Ovary (tissue), 3 donors: ENCODE data around the gene BCAN.

ENCODE experiments used
- EP300 ChIP-seq: sonication (generic); formaldehyde crosslinking; IDR thresholded peaks from one replicate; pipeline ENCODE4 v1.6.1; 2017; ENCODE audit warnings: antibody characterized with exemption
- POLR2A ChIP-seq: fragments of 450-650 bp; IDR thresholded peaks from one replicate; pipeline ENCODE4 v1.6.1; 2017; ENCODE audit warnings: antibody characterized with exemption, mild to moderate bottlenecking, moderate library complexity
- TF ChIP-seq, protein P1 (sequence below), 3 donors: fragments of 450-650 bp in 2 of 3; fragments of 200-600 bp in 1 of 3; IDR thresholded peaks; one replicate each; pipeline versions ENCODE4 v1.5.1 to v1.8.0; 2016 to 2022; ENCODE audit warnings: antibody characterized with exemption in 3 of 3, mild to moderate bottlenecking in 1 of 3
- donor health status: DM: no; HTN: no; CAD: no.

DNA sequence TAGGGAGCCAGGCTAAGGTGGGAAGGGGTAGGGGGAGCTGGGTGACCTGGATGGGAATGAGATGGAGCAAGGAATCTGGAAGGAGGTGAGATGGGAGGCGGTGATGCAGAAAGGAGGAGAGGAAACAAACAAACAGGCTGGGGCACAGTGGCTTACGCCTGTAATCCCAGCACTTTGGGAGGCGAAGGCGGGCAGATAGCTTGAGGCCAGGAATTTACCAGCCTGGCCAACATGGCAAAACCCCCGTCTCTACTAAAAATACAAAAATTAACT is 52.7 kb downstream of the BCAN start:
- TF ChIP-seq POLR2A (no peak), EP300 (no peak)
- TF ChIP-seq, protein P1, sequence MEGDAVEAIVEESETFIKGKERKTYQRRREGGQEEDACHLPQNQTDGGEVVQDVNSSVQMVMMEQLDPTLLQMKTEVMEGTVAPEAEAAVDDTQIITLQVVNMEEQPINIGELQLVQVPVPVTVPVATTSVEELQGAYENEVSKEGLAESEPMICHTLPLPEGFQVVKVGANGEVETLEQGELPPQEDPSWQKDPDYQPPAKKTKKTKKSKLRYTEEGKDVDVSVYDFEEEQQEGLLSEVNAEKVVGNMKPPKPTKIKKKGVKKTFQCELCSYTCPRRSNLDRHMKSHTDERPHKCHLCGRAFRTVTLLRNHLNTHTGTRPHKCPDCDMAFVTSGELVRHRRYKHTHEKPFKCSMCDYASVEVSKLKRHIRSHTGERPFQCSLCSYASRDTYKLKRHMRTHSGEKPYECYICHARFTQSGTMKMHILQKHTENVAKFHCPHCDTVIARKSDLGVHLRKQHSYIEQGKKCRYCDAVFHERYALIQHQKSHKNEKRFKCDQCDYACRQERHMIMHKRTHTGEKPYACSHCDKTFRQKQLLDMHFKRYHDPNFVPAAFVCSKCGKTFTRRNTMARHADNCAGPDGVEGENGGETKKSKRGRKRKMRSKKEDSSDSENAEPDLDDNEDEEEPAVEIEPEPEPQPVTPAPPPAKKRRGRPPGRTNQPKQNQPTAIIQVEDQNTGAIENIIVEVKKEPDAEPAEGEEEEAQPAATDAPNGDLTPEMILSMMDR (IDR thresholded peaks at IDR 0.05): no peak
